AG09319 (cell line): ENCODE results near the gene EEIG2.

Source experiments
- DNase-seq: peaks from one replicate; pipeline ENCODE4 v3.0.0-alpha.2; 2010; ENCODE audit warnings: low read depth; ENCODE audit errors: extremely low read depth
- CTCF ChIP-seq: IDR thresholded peaks from 2 replicates; pipeline ENCODE4 v1.5.1; 2011; ENCODE audit warnings: low read depth, mild to moderate bottlenecking, inconsistent platforms, low read length, moderate library complexity

The EEIG2 gene

GRCh38 chr1:108524676-108525075 is 35.2 kb upstream of the EEIG2 start:
- DNase-seq = no peak
- no peak for TF ChIP-seq CTCF

GRCh38 chr1:108527135-108527534 is 32.8 kb upstream of the EEIG2 start:
- no peak for DNase-seq
- no peak for TF ChIP-seq CTCF

GRCh38 chr1:108527837-108528236 is 32.1 kb upstream of the EEIG2 start:
- no peak for DNase-seq
- TF ChIP-seq CTCF = no peak

- DNase-seq = no peak
- TF ChIP-seq CTCF = no peak
Measured at GRCh38 chr1:108531444-108531843, 28.5 kb upstream of the EEIG2 start.

- no peak for DNase-seq
- no peak for TF ChIP-seq CTCF
Measured at GRCh38 chr1:108532730-108533129, 27.2 kb upstream of the EEIG2 start.

GRCh38 chr1:108533351-108534083 is 26.4 kb upstream of the EEIG2 start:
- DNase-seq = no peak

More at GRCh38 chr1:108533351-108534083, 26.4 kb upstream of the EEIG2 start:
- TF ChIP-seq CTCF = no peak
